ENCODE results near the gene ZNF532. TPM values are rescaled to one million over a fixed set of nuclear protein-coding genes. Genes with fewer than 3 reads are reported as not detected.

The ZNF532 gene
- total RNA-seq, 1 experiment from 2014 or later: 258 TPM

DNA sequence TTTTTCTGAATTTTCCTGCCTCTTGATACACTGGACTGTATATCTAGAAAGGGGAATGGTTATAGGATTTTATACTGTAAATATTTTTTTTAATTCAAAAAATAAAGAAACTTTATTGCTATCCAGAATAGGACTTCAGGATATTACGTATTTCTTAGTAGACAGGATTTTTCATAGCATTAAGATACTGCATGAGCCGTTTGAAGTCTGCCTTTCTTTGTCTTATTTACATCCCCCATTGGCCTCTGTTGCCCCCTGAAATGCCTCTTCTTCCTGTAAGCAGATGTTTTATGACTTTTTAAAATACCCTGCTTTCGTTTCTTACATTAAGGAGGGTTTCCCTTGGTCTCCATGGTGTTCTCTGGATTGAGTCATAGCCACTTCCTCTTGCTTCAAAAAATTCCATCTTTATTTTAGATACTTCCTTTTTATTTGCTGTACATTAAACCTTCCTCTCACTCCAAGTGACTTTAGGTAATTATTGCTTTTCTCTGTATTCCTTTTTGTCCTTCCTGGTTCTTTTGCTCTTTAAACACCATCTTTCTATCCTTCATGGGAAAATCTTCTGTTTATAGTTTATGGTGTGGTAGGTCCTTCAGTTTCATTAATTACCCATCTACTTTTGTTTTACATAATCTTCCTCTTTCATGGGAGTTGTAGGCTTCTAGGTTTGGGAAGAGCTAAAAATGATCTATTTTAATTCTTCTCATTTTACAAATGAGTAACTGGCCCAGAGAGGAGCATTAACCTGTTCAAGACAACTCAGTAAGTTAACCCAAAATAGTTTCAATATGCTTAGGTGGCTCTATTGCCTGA lies 72.6 kb downstream of the ZNF532 start:
- no peak overlapping the region for H3K4me2 ChIP-seq (ENCODE audit: insufficient read depth, insufficient read length, low read length)
- H4K5ac ChIP-seq (ENCODE audit: insufficient read length, low read depth, low read length): no peak overlapping the region
- H3K79me2 ChIP-seq (ENCODE audit: insufficient read depth, low read length): peaks cover 6% of the 10 kb centered on the region; the same call in 1 of the 2 replicates

More for the DNA sequence above, 72.6 kb downstream of the ZNF532 start:
- Histone ChIP-seq H2BK5ac (ENCODE audit: insufficient read length, low read length) (no peak overlapping the region), H3K23me2 (ENCODE audit: insufficient read length, low read depth, low read length, poor library complexity, severe bottlenecking) (no peaks in the 10 kb centered on the region), H3K56ac (ENCODE audit: insufficient read length, low read depth, low read length) (no peak overlapping the region), H4K20me1 (ENCODE audit: control insufficient read depth, insufficient read depth, insufficient read length) (no peaks in the 10 kb centered on the region), H3K9ac (ENCODE audit: extremely low read depth, insufficient read length, low read length) (no peak overlapping the region), H4K91ac (ENCODE audit: insufficient read length, low read depth, low read length) (no peak overlapping the region), H3K23ac (ENCODE audit: insufficient read length, low read depth, low read length) (no peak overlapping the region), H2BK120ac (ENCODE audit: low read depth, low read length, poor library complexity, severe bottlenecking) (no peak overlapping the region), H2AK5ac (ENCODE audit: insufficient read length, low read length) (no peak overlapping the region), H3K9me3 (ENCODE audit: control insufficient read depth, low read depth, low read length) (no peaks in the 10 kb centered on the region), H2BK15ac (ENCODE audit: low read depth, low read length) (no peak overlapping the region), H2BK12ac (ENCODE audit: insufficient read length, low read depth, low read length) (no peak overlapping the region), H3K27me3 (ENCODE audit: insufficient read depth, low read length) (no peaks in the 10 kb centered on the region), H2AFZ (ENCODE audit: low read length) (no peak overlapping the region), H3K27ac (ENCODE audit: insufficient read length, low read depth, low read length) (no peak overlapping the region), H3K18ac (ENCODE audit: insufficient read length, low read depth, low read length) (no peak overlapping the region), H3K4me1 (ENCODE audit: insufficient read depth, low read length) (no peaks in the 10 kb centered on the region), H3T11ph (ENCODE audit: low read length) (no peak overlapping the region), H2BK20ac (ENCODE audit: low read depth, low read length, poor library complexity, severe bottlenecking) (no peak overlapping the region), H3K14ac (ENCODE audit: insufficient read depth, low read length) (no peak overlapping the region), H4K8ac (replicated peaks; ENCODE audit: insufficient read length, low read depth, low read length) (no peak overlapping the region), H3K79me1 (ENCODE audit: insufficient read depth, low read depth, low read length, poor library complexity, severe bottlenecking) (no peaks in the 10 kb centered on the region), H3K4ac (ENCODE audit: low read depth, low read length) (no peak overlapping the region)
- no peak for TF ChIP-seq CTCF (conservative IDR thresholded peaks at IDR 0.05)
- Mint-ChIP-seq H3K4me1 (no peaks in the 10 kb centered on the region; a peak in 1 of 4 replicates), H3K36me3 (ENCODE audit: insufficient read depth in 1 of 3, low read depth in 3 of 3) (peaks cover 54 to 81% (median 75%) of the 10 kb centered on the region in 3 experiments), H3K27ac (peak overlapping the region in 1 of 3 experiments; percentile 61; a peak in 2 of 7 replicates), H3K9me3 (no peaks in the 10 kb centered on the region), H3K4me3 (no peak overlapping the region), H3K27me3 (ENCODE audit: low read depth) (no peaks in the 10 kb centered on the region)
- WGBS (ENCODE audit: extremely low coverage, insufficient read length, low lambda C conversion rate): no CpG with 5 or more reads among the region's 3 CpGs
- DNase-seq: no peak

Data from H9 (cell line).